HG02571 (cell line): ENCODE data around the gene DOK7.

Experiments
- ATAC-seq: cut with Tn5 transposase; IDR thresholded peaks from one replicate; pipeline ENCODE4 v1.9.1; 2021; ENCODE audit warnings: mild to moderate bottlenecking, moderate library complexity; ENCODE audit not compliant: unreplicated experiment

DOK7 gene

GRCh38 chr4:3518941-3519340, 55.8 kb downstream of the DOK7 start:
- no peak for ATAC-seq

GRCh38 chr4:3519468-3520264, 56.6 kb downstream of the DOK7 start:
- no peak for ATAC-seq

GRCh38 chr4:3520276-3520675, 57.2 kb downstream of the DOK7 start:
- no peak for ATAC-seq

- ATAC-seq: no peak
These were observed 57.9 kb downstream of the DOK7 start for GRCh38 chr4:3520796-3521600.

GRCh38 chr4:3521621-3522325, 58.7 kb downstream of the DOK7 start:
- ATAC-seq: no peak

- no peak for ATAC-seq
These were observed 59.2 kb downstream of the DOK7 start for GRCh38 chr4:3522326-3522640.

- no peak for ATAC-seq
These were observed 59.5 kb downstream of the DOK7 start for GRCh38 chr4:3522651-3523050.

GRCh38 chr4:3523146-3523627, 60.1 kb downstream of the DOK7 start:
- no peak for ATAC-seq

GRCh38 chr4:3523628-3524221, 60.6 kb downstream of the DOK7 start:
- ATAC-seq: no peak

- ATAC-seq: no peak
These were observed 61.2 kb downstream of the DOK7 start for GRCh38 chr4:3524349-3524748.

GRCh38 chr4:3524920-3525319, 61.8 kb downstream of the DOK7 start:
- no peak for ATAC-seq

GRCh38 chr4:3525532-3526430, 62.7 kb downstream of the DOK7 start:
- ATAC-seq: no peak

- no peak for ATAC-seq
These were observed 63.4 kb downstream of the DOK7 start for GRCh38 chr4:3526456-3526855.

- no peak for ATAC-seq
These were observed 64.2 kb downstream of the DOK7 start for GRCh38 chr4:3527101-3527913.

- ATAC-seq: no peak
These were observed 65.1 kb downstream of the DOK7 start for GRCh38 chr4:3527914-3528876.

- ATAC-seq: no peak
These were observed 66.3 kb downstream of the DOK7 start for GRCh38 chr4:3529363-3529762.

- no peak for ATAC-seq
These were observed 66.9 kb downstream of the DOK7 start for GRCh38 chr4:3530051-3530450.

GRCh38 chr4:3530663-3531254, 67.7 kb downstream of the DOK7 start:
- ATAC-seq: no peak
